Non-pigmented ciliary epithelial cell (primary cell): ENCODE data around the gene TBCEL.
"Not testable (repeated sequence)": the region's sequence is repeated elsewhere in the genome, so short reads cannot be mapped to it uniquely, and the experiment has no call there.

Source experiments
- DNase-seq: peaks from one replicate; pipeline ENCODE4 v3.0.0-alpha.2; 2010; ENCODE audit warnings: low read depth

TBCEL gene, protein sequence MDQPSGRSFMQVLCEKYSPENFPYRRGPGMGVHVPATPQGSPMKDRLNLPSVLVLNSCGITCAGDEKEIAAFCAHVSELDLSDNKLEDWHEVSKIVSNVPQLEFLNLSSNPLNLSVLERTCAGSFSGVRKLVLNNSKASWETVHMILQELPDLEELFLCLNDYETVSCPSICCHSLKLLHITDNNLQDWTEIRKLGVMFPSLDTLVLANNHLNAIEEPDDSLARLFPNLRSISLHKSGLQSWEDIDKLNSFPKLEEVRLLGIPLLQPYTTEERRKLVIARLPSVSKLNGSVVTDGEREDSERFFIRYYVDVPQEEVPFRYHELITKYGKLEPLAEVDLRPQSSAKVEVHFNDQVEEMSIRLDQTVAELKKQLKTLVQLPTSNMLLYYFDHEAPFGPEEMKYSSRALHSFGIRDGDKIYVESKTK

DNA sequence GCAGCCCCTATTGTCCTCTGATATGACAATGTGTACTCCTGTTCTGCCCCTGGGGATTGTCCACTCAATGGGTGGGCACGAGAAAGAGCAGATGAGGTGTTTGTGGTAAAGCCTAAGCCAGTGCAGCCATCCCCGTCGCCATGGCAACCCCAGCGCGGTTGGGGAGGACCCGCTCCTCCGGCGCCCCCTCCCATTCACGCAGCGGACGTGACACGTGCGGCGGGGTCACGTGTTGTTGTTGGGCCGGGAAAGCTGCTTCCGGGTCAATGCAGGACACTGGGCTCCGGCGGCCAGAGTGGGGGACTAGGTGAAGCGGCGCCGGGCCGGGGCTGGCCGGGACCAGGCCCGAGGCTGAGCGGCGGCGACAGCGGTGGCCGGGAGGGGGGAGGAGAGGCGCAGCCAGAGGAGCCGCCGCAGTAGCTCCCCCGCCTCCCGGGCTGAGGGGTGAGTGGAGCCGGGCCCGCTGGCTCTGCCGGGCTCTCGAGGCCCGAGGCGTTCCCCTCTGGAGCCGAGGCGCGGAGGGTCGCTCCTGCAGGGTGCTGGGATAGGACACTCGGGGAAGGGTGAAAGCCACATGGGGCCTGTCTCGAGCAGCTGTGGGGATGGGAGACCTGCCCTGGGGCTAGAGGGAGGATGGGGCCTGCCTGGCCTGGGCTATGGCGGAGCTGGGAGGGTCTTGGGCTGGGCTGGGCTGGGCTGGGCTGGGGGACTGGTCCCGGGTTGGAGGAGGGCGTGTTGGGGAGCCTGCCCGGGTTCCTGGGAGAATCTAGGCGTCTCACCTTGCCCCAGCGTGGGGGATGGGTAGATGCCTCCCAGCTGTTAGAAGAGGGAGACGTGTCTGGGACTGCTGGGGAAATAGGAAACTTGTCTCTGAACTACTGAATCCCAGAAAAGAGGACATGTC, at the start of gene TBCEL:
TBCEL (plus strand) TSS at position 255 of the 904 bp plus-strand sequence. CDS start 21,589 bp downstream, outside the sequence.
- DNase-seq = no peak

DNA sequence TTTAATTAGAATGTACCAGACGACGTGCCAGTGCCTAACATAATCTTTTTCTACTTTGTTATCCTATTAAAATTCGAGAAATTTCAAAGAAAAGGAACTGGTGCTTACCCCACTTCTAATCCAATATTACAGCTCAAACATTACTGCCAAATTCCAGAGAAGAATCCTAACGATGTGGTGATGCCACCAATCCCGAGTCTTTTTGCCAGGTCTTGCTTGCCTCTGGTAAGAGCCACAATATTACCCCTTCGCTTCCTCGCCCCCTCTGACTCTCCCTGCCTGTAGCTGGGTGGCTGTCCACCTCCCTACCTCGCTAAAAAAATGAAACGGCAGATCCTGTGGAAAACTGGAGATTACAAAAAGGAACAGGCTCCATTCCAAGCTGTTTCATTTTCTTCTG, 49.4 kb upstream of the TBCEL start:
- DNase-seq = no peak

DNA sequence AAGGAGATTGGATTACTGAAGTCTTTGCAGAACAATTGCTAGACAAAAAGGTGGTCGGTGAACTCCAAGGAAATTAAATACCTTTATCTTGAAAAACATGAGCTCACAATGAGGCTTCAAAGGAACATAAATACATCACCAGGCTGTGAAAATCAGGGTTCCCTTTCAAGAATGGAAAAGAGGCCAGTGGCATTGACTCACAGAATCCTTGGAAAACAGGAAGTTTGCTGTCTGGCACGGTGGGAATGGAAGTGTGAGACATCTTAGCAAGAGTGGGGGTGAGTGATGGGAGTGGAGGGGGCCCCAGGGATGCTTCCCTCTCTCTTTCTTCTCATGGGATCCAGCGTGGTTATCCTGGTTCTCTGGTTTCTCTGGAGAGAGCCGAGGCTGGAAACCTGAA, 48.9 kb upstream of the TBCEL start:
- DNase-seq = no peak

DNA sequence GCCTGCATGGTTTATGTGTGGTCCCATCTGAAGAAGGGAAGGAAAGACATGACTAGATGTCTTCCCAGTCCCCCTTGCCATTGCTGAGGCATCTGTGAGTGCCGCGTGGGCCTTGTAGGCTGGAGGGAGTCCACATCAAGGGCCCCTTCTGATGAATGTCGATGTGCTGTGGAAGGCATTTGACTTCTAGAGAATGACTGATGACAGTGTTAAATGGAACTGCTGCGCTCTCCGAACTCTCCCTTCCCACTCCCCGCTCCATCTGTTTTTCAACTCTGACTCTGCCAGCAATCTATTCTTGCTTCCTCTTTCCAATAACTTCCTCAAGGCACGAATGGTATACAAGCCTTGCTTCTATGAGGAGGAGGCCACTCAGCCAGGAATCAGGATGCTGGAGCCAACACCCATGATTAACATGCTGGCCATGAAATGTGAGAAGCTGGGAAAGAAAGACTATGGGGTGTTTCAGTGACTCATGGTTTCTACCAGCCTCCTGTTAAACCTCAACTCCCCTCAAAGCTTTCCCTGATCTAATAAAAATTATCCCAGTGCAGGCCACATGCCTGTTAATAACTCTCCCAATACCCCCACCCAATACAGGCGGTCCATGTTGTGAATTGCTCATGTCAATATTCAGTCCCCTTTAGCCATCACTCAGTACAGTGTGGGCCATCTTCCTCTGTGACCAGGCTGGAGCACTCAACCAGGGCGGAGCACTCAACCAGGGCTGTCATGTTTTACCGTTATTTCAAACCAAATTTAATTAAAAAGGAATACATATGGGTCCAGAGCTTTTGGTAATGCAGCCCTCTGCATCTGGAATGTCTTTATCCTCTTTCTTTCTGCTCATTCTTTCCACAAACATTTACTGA, 46.4 kb upstream of the TBCEL start:
- no peak for DNase-seq

DNA sequence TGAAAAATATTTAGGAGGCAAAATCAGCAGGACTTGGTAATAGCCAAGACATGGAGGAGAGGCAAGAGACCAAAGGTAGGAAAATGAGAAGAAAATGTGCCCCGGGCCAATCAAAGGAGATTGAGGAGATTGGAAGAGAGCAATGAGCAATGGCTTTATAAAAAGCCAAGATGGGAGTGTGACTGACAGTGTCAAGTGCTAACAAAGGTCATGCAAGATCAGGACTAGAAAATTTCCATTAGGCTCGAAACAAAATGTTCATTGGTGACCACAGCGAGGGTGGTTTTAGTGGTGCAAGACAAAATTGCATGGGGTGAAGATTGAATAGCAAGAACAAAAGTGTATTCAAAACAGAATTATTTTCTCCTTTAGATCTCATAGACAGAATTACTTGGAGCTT, 45.2 kb upstream of the TBCEL start:
- DNase-seq = no peak

DNA sequence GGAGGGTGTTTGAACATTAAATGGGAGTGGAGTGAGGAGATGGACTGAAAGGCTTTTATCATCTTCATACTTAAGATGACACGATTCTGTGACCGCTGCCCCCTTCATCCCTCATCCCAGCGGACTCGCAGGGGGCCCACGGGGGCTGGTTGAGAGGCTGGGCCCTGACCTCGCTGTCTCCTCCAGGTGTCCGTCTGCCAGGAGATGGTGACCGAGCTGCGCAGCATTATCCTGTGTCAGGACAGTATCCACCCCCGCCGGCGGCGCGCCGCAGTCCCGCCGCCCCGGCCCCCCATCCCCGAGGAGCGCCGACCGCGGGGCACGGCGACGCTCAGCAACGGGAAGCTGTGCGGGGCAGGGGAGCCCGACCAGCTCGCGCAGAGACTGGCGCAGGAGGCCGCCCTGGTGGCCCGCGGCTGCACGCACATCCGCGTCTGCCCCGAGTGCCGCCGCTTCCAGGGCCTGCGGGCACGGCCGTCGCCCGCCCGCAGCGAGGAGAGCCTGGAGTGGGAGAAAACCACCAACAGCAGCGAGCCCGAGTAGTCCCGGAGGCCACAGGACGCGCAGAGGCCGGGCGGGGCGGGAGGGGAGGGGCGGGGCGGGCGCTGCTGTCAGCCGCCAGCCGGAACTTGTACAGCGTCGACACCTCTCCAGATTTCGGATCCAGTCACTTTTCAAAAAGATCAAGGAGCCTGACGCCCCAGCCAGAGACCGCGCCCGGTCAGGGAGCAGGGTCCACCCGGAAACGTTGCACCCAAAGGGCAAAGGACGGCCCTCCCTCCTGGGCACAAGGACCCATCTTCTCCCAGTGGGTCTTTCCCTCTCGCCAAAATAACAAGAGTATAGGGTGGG, 38.0 kb upstream of the TBCEL start:
- no peak for DNase-seq

DNA sequence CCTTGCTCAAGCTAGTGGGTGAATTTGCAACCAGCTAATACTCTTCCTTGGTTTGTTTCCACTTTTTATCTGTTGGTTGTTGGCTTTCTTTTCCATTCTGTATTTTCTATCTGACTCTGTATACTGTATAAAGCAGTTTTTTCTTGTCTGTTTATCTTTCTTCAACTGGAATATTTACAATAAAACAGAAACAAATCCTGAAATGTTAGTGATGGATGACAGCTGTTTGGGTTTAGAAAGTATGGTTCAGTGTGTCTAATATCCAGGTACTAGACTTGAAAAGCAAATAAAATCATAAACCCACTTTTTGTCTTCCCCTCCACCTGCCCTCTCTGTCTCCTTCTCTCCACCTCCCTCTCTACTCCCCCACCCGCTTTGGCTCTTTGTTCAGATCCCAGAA, 35.3 kb upstream of the TBCEL start:
- no peak for DNase-seq

DNA sequence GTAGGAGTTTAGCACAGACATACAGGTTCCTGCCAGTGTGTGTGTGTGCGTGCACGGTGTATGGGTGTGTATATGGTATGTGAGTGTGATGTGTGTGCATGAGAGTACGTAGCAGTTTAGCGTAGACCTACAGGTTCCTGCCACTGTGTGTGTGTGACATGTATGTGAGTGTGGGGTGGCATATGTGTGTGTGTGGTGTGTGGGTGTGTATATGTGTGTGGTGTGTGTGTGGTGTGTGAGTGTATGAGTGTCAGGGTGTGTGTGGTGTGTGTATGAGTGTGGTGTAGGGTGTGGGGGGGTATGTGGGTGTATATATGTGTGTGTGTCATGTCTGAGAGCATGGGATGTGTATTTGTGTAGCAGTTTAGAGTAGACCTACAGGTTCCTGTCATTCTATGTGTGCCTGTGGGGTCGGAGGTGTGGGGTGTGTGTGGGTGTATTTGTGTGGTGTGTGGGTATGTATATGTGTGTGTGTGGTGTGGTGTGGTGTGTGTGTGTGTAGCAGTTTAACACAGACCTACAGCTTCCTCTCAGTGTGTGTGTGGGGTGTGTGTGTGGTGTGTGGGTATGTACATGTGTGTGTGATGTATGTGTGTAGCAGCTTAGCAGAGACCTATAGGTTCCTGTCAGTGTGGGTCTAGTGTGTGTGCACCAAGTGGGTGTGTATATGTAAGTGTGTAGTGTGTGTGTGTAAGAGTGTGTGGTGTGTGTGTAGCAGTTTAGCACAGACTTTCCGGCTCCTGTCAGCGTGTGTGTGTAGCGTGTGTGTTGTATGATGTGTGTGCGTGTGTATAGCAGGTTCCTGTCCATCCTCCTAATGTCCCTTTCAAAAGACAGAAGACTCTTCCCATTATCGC, 31.8 kb upstream of the TBCEL start:
- DNase-seq = no peak

DNA sequence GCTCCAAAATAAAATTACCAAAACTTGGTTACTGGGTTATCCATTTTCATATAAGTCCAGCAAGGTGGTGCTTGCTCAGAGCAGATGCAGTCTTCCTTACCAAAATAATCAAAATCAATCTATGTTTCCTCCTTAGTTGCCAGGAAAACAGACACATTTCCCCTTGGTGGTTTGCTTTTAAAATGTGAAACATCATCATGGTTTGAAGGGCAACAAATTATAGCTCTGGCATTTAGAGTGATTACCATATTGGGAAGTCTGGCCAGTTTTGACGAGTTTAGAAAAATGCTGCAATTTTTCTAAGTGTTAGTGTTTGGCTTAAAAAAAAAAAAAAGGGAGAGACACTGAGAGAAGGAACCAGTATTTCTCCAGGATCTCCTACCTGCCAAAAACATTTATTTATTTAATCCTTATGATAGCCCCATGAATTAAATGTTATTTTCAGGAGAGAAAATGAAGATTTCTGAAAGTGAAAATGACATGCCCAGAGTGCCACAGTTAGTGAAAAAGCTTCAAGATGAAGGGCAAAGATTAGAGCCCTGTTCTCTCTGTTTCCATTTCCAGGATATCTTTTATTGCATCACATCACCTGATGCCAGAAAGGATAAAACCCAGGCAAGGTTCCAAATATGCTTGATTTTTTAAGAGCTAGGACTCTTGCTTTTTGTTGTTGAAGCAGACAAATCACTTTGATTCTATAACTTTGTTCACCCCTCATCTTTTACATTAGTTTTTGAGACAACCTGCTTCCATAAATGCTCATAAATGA, 29.6 kb upstream of the TBCEL start:
- DNase-seq = no peak

DNA sequence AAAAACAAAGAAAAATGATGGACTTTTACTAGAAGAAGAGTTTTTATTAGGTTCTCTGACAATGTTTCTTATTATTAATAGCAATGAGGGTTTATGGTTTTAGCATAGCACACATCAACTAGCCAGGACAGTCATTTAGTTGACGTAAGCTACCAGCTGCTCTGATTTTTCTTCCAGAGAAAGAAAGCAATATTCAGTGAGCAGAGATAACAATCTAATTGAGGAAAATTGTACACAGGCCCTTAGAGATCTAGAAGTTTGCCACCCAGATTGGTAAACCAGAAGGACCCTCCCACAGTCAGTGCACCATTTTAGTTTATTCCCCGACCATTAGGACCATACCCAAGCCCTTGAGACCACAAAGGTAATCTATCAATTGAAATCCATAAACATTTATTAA, 28.7 kb upstream of the TBCEL start:
- no peak for DNase-seq

DNA sequence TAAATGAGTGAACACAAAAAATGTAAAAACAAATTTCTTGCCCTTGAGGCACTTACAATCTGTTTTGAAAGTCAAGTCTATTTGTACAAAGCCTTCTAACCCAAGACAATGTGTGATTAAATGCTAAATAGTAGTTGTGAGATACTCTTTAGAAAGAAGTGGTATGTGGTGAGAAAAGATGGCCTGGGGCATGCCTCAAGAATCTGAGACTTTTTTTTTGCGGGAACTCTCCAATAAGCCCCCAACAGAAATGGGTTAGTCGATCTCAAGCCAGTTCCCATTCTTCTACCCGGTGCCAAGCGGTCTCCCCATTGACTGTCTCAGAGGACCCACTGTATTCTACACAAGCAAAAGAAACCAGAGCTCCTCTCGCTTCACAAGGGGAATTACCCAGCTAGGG, 26.9 kb upstream of the TBCEL start:
- DNase-seq = no peak

DNA sequence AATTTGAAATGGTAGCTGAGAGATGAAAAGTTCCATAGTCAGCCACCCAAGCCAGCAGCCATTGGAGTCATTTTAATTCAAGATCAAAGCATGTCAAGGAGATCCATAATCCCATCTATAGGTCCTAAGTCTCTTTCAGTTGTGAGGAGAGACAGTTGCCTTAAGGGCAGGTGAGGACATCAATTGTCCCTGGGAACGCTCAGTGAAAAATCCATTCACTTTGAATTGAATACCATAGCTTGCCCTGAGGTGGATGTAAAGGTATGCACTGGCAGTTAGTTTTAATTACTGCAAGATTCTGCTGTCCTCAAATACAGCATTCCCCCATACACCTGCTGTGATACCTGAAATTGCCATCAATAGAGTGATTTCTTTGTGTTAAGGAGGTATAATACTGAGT, 25.3 kb upstream of the TBCEL start:
- DNase-seq = no peak

DNA sequence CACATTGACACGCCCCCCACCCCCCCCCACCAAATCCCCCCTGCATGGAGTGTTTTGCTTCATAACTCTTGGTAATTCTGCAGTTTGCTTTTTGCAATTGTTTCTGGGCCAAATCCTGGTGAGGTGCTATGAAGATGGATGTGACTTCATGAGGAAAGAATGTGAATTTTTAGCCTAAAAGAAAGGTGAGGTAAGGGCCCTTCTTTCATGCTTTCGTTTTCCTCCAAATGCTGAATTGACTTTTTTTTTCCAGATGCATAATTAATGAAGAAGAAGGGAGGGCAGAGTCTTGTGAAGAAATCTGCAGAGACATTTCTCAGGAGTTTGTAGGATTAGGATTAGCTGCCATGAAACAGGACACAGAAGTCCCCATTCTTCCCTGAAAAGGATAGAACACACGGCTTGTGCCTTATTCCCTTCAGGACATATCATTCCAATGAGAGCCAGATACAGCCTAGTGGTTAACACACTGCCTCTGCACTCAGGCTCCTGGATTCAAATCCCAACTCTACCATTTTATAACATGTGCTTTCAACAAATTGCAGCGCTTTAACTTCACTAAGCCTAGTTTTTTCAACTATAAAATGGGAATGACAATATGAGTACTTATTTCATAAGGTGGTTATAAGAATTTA, 19.6 kb upstream of the TBCEL start:
- no peak for DNase-seq

DNA sequence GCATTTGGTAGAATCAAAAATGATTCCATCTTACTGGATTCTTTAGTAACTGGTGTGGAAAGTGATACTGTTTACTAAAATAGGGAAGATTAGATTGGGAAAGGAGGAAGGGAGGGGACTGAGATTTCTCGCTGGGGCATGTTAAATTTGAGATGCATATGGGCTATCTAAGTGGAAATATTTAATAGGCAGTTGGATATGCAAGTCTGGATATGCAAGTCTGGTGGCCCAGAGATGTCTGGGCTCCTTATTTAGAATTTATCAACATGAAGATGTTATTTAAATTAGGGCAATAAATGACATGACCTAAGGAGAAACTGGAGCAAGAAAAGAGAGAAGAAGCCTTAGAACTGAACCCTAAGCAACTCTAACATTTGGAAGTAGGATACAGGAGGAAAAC, 17.0 kb upstream of the TBCEL start:
- DNase-seq = no peak

DNA sequence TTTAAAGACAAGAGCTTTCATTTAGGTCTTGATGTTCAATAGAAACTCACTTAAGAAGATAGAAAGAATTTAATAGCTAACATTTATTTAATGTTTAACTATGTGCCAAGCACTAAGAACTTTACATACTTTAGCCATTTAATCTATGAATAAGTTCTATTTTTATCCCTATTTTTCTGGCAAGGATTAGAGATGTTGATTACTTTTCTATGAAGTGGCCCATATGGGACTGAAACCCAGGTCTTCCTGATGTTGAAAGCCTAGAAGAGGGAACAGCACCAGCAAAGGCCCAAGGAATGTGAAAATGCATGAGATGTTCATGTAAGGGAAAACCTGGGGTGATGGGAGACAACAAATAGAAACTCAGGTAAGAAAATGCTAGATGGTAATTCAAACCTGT, 15.4 kb upstream of the TBCEL start:
- DNase-seq = no peak

DNA sequence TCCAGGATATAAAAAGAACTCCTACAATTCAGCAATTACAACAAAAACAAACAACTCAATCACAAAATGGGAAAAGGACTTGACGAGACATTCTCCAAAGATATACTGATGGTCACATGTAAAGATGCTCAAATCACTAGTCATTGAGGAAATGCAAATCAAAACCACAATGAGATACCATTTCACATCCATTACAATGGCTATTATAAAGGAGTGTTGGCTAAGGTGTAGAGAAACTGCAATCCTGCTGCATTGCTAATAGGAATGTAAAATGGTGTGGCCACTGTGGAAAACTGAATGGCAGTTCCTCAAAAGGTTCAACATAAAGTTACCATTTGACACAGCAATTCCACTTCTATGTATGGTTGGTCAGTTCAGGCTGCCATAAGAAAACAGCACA, 11.8 kb upstream of the TBCEL start:
- no peak for DNase-seq

DNA sequence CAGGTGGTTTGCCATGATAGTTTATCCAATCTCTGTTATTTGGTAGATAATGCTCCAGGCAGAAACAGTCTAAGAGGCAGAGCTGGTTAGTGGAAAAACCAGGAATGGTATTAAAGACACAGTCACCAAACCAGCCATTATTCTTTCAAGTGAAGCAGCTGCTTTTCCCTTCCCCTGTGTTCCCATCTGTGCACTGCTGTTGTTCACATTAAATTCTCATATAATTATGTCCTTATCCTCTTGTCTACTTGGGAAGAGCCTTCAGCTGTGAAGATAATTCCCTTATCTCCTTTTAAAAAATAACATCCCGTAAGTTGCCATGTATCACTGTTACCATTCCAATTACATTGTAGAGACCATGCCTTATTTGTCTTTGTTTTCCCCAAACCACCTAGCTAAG, 5.2 kb upstream of the TBCEL start:
- no peak for DNase-seq

DNA sequence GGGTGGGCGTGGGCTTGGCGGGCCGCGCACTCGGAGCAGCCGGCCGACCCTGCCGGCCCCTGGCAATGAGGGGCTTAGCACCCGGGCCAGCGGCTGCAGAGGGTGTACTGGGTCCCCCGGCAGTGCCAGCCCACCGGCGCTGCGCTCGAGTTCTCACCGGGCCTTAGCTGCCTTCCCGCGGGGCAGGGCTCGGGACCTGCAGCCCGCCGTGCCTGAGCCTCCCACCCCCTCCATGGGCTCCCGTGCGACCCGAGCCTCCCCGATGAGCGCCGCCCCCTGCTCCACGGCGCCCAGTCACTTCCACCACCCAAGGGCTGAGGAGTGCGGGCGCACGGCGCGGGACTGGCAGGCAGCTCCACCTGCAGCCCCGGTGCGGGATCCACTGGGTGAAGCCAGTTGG, 2.2 kb upstream of the TBCEL start:
- DNase-seq = not testable (repeated sequence)

DNA sequence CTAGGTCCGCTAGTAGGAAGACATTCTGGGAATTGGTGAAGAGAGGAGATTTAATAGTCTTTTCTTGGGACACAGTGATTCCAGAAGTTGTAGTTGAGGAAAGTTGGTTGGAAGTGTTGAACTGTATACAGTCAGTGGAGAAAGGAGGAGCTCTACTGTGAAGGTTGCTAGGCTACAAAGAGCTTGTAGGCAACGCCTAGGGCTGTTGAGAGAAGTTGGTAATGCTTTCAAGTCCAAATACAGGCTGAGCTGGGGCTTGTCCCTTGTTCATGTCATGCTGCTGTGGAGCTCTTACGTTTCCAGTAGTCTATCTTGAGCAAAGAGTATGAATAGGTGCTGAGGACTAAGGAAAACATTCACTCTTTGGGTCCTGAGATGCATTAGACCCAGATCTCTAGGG, 1.1 kb downstream of the TBCEL start:
- no peak for DNase-seq
